Midbrain (tissue), 1 donor: ENCODE results near the gene ERC2.

Source experiments
- DNase-seq: peaks from one replicate; lab custom pipeline; 2025; lab: John Stamatoyannopoulos, UW

Gene ERC2

DNA sequence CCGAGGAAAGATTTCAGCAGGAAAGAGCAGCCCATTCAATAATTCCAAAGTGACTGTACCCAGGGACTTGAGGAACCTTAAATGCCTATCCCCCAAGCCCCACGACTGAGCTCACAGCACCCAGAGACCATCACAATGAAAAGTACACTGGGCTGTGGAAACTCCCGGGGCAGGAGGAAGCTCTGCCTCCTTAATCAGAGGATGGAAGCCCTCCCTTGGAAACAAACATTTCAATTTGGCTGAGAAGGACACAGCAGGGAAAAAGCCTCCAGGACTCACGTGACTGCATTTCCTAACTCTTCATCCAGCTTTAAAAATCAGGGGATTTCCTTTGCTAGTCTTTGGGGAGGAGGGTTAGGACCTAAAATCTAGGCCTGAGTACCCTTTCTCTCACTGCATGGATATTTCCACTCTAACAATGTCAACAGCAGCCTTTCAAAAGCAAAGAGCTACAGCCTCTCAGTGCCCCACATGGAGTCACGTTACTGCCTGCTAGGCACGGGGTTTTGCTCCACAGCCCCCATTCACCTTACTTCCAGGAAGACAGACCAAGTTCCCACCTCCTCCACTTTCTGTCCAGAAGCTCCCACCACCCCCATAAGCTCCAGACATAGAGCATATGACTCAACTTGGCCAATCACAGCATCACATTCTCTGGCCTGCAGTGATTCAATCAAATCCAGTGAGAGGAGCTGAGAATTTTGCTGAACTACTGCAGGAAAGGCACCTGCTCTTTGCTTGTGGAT lies 912.2 kb downstream of the ERC2 start:
- no peak for DNase-seq

DNA sequence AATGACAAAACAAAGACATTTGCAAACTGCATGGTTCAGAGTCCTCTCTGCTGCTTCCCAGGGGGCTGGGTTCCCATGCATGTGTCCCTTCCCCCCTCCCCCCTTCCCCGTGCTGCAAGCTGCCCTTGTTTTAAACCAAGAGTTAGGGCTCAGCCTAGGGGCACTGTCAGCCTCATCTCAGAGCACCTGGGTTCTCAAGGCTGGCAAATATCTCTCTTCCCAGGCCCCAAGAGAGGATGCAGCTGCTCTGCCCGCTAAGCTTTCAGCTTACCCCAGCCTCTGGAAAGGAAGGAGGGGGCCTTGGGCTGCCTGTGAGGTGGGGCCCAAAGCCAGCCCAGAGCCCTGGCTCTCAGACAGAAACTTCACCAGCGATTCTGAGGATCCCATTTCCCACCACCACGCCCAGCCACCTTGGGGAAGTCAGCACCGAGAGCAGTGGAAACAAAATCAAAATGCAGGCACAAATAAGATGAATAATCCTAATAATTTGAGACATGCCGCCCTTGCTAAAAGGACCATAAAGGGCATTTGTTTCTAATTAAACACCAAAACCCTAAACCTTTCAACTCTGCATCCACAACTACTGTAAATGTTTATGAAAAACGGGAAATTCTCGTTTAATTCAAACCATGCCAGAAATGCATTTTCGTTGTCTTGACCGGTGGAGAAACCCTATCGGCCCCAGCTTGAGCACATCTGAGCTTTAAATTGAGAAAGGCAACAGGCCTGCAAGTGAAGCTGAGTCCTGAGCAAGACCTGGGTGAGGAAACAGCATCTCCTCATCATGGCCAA lies 913.4 kb downstream of the ERC2 start:
- no peak for DNase-seq

DNA sequence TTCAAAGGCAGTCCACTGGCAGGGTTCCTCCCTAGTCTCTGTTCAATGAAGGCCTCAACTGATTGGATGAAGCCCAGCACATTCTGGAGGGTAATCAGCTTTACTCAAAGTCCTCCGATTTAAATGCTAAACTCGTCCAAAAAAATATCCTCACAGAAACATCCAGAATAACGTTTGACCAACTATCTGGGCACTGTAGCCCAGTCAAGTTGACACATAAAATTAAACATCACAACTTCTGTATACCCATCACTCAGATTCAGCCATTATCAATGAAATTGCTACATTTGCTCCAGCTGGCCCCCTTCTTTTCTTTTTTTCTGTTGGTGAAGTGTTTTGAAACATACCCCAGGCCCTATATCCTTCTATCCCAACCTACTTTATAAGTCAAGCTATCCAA lies 916.6 kb downstream of the ERC2 start:
- DNase-seq, result no peak

DNA sequence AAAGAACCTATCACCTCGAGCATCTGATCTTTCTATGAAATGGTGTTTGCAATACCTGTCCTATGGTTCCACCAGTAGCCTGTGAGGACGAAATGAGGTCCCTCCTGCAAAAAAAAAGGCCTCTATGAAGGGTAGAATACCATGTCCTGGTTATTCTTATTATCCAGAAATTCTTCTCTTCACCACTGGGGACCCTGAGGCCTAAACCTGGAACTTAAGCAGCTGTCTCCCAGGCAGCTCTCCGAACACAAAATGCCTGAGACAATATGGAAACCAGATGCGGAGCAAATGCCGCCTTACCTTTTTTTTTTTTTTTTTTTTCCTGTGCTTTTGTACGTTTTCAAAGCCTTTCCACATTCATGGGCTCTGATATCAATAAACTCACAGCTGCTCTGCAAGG lies 919.1 kb downstream of the ERC2 start:
- DNase-seq, result no peak

DNA sequence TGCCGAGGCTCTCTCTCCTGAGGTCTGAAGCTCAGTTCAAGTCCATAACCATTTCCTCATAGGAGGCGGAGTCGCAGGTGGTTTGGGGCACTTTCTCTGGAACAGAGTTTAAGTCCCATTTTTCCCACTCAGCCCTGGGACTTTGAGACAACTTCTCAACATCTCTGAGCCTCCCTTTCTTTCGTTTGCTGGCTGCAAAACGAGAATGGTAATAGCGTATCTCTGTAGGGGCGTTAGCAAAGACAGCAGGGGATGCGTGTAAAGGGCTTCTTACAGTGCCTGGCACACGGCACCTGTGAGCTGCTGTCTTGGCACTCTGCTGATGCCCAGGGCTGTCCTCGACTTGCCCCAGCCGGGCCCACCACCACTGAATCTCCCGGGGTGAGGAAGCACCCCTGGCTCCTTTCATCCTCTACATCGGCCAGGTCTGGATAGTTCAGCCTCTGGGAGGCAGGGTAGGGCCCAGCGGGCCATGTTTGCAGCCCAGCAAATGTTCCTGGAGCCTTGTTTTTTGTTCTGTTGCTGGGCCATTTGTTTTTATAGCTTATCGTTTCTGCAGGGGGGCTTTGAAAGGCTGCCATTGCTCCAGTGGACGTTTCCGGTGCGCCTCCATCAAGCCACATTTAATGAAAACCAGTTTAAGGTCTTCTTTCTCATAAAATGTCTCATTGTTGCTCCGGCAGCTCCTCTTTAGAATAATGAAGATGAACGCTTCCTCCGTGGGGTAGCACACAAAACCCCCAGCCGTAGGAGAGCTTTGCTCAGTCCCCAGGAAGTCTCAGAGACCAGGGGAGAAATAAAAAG lies 921.2 kb downstream of the ERC2 start:
- DNase-seq, result no peak

DNA sequence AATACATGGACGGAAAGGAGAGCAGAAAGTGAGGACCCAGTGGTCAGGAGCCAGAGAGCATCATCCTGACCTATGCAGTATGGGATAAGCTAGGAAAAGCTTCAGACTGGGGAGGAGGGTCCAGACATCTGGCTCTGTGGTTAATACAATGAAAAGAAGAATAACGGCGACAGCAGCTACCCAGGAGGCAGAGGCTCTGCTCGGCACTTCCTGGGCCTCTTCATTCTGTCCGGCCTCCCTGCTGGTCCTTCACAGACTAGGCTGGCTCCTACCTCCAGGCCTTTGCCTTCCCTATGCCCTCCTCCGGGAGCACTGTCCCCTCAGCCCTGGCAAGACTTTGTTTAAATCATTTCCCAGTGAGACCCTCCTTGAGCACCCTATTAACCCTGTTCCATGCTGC lies 922.3 kb downstream of the ERC2 start:
- no peak for DNase-seq

DNA sequence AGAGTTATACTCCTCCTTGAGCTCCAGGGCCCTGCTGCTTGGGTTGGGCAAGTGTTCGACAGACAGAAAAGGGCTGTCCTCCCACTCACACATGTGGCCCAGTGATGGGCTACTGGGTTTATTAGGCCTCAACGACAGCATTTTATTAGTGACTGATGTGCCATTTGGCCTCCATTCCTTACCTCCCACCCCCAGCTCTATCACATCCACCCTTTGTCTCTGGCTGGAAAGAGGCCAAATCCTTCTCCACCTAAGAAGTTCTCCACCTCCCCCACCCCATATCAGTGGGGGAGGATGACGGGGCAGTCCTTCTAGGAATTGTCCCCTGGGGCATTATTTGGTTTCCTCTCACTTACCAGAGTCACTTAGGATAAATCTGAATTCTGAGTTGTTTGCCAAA lies 924.0 kb downstream of the ERC2 start:
- DNase-seq, result no peak

DNA sequence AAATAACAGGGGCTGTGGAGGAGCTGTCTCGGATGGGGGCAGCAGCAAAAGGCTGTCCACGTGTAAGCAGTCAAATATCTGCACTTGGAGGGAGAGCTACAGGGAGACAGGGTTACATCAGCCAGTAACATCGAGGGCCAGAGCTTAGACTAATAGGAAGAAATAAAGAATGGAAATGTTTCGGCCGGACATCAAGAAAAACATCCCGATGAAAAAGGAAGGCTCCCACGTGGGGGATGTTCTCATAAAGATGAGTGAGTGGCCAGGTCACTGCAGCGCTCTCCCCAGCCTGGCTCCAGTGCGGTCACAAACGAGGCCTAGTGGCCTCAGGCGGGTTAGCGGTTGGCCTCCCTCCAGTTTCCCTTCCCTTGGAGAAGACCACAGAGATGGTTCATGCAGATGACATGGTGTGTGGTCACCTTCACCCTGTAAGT lies 925.1 kb downstream of the ERC2 start:
- DNase-seq, result no peak

DNA sequence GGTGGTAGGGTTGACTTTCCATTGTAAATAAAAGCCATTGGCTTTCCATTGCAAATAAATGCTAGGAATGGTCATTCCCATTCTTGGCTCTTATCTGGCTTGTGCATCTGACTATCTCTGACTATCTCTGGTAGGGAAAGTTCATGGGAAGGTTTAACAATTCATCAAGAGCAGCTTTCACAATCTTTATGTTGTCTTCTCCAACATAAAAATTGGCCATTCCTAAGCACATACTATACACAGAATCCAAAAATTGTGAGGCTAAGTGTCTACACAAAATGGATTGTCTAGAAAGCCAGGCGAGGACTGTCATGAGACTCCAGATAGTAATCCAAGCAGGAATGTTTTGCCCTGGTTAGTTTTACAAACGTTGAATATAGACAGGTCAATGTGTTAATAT lies 926.8 kb downstream of the ERC2 start:
- DNase-seq, result no peak

DNA sequence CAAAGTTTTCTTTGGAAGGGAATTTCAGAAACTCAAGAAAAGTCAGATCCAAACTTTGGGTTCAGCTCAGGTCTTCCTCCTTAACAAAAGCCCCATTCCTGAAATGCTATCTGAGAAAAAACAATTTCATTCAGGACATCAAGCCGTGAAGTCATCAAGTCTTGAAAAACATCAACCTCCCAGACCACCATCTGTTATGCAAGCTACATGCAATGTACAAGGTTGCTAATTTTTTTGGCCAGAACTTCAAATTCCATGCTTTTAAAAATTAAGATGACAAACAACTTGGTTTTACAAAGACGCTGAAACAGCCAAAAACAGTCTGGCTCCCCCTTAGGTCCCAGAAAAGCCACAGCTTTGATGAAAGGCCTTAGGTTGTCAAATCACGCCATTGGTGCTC lies 927.3 kb downstream of the ERC2 start:
- DNase-seq, result no peak

DNA sequence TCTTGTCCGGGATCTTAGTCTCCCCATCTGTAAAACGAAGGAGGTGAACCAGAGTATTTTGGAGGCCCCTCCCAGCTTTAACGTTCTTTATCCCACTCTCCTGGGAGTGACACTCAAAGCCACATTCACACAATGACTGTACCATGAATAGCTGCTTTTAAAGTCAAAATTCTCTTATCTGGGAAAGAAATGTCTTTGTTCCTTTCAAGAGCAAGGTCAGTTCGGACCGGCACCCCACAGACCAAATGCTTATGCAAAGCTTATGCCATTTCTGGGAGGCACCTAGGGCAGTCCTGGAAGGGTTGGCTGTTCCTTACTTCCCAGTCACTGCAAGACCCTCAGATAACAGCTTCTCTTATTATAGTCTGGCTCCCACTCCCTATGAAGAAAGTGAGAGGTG lies 927.7 kb downstream of the ERC2 start:
- DNase-seq, result no peak

DNA sequence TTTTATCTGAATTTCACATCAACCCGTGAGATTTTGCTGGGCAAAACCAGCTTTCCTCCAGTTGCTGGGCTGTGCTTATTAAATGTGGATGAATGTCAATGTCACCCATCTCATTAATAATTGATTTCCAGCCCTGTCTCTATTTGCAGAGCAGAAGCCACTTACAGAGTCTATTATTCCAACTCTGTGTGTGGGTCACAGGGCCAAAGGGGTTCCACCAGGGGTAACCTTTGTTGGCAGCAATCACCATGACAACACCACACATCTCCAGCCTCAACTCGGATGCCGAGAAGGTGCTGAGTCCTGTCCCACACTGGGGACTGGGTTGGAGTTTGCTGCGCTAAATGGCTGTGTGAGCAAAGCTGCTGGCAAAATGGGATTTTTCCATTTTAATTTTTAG lies 930.1 kb downstream of the ERC2 start:
- DNase-seq, result no peak

DNA sequence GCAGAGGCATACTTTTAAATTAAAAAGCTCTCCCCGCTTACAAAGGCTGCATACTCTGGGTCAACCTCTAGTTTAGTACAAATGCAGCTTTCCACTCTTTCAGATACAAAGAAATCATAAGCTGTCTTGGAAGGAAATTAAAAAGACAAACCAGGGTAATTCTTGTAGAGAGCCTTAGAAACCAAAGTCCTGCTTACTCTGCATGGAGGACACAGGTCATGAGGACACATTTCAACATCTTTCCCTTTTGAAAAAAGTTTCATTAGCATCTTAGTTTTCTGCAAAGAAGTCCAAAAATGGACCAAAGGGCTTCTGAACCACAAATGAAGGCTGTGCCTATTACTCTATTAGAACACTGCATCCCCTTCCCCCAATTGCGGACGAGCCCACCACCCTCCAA lies 930.7 kb downstream of the ERC2 start:
- DNase-seq, result no peak

DNA sequence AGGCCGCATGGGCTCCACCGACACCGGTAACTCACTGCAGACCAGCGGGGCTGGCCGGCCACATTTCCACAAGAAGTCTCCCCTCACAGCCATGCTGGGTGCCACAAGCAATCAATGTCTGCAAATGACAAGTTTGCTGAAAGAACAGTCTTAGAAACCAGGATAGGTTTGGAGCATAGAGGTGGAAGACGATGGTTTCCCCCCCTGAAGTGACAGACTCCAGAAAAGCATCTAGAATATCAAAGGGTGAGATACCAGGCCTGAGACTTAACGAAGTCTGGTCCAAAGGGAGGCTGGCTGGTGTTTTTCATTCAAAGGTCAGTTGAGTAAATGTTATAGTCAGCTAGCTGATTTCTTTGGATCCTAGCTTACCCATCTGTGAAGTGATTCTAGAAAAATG lies 931.1 kb downstream of the ERC2 start:
- DNase-seq, result no peak

DNA sequence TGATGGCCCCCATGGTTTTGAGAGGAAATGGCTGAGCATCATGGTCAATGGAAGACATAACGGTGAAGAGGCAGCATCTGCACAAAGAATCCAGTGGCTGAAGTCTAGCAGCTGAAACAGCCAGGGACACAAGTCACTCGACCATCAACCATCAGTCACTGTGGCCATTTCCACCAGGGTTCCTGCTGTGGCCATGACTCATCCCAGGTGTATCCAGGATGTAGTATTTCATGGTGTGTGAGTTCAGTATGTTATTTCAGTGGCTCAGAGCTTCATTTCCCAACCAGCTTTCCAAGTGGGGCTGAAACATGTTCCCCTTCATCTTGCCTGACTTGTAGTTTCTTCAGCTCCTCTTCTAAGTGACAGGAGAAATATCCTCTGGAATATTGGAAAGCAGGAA lies 933.4 kb downstream of the ERC2 start:
- no peak for DNase-seq

DNA sequence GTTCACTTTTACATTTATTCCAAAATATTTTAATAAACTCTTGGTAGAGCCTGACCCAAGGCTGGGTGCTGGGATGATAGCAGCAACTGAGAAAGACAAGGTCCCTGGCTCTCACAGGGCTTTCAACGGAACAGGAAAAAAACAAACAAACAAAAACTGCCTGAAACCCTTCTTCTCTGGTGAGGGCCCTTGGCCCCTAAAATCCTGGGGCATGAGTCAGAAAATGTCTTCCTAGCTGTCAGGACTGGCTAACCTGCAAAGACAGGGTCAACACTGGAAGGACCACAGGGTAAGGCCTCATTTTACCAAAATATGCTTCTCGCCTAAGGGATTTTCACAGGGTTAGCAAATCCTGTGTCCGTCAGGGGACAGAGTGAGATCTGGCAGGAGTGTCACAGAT lies 935.5 kb downstream of the ERC2 start:
- no peak for DNase-seq

DNA sequence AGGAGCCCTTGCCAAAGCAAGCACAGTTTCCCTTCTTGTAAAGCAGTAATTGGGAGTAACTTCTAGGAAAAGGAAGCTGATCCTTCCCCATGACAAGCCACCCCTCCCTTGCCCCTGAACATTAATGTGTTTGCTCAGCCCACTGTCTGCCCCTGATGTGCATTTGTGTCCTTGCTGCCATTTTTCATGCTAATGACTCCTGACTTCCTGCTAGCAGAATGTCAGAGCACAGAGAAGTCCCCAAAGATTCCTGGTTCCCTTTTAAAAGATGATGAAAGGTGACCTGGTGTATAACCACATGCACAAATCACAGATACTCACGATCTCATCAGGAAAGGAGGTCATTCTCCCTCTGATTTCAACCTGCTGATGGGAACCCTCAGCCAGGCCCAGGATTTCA lies 936.9 kb downstream of the ERC2 start:
- no peak for DNase-seq

DNA sequence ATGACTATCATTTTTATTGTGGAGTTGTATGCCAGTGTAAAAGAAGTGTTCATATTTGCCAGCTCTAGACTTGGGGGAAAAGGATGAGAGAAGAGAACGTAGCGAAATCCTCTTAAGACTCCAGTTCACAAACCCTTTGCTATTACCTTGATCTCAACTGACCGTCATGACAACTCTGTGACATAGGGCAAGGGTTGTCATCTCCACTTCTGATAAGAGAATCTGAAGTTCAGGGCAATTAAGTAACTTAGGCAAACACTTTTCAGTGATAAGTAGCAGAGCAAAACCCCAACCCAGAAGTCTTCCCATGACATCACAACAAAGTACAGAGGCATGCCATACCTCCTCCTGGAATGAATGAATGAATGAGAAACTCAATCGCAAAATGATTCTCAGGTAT lies 940.9 kb downstream of the ERC2 start:
- DNase-seq, result no peak

DNA sequence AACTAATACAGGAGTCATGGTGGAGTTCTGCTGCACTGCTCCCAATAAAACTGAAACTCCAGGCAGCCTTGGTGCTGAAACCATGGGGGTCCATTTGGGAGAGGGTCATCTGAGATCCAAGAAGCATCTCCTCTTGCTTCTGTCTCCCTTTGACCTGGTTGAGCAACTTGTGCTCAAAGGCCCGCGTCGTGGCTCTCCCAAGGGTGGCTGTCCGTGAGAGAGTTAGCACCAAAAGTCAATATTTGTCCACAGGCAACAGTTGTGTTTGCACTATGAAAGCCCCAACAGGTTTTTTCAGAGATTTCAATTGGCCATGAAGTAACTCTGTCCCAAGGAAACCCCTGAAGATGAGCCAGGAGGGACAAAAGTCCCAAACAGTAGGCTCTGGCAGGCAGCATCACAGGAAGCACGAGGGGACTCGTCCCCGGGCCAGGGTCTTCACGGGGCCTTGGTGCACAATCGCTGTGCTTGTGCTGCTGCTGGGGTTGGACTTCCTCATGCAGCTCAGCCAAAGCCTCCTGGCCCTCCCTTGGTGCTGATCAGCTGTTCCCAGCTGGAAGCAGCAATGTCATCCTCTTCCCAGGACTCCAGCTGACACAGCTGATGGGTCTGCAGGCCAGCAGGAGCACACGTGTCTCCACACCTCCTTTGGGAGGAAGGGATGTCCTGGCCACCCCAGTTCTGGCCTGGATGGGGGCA lies 941.8 kb downstream of the ERC2 start:
- DNase-seq, result no peak

DNA sequence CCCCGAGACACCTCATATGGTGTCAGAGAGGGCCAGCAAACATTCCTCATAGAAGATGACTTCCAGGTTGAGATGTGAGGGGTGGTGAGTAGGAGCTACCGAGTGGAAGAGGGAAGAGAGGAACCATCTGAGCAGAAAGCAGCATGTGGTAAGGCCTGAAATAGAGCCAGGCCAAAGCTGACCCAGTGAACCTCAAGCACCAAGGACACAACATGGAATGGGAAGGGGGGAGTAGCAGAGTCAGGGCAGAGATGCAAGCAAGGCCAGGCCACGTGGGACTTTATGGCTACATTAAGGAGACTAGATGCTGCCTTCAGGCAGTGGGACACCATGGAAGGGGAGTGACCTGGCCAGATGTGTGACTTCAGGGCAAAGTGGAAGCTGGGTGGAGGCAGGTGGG lies 942.8 kb downstream of the ERC2 start:
- DNase-seq, result no peak

DNA sequence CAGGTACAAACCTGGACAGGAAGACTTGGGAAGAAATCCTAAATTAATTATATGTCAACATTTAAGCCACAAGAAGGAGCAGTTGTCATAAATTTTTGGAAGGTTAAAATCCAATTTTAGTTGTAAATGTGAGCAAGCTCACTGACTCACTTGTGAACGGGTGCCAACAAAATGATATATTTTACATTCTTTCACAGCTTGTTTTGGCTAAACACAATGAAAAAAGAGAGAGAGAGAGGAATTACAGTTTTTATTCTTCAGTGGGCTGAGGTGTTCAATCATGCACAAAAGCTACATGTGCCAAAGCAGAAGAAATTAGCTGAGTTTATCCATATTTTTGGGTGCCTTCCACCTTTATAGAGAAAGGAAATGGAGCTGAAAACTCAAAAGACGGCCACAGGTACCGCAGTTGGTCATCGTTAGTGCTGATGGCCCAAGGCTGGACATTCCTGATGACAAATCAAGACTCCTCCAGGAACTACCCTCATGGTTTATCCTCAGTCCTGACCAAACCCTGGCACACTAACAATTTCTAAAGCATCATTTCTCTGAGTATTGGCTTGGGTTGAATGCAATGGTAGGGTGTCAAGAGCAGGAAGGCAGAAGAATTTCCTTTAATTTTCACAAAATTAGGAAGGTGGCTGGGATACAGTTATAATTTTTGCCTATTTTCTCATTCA lies 943.6 kb downstream of the ERC2 start:
- no peak for DNase-seq

DNA sequence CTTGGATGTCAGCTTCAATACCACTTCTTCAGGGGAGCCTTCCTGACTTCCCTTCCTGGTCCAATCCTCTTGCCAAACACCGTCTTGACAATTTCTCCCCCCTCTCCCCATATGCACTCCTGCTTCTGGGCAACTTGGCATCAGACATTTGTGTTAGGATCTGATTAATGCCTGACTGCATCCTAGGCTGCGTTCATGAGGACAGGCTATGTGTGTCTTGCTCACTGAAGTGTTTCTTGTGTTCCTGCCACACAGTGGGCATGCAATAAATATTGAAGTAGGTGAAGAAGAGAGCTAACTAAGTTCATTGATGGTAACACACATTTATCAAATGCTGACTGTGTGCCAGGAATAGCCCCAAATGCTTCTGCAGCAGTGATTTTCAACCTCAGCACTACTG lies 944.8 kb downstream of the ERC2 start:
- no peak for DNase-seq
